ENCODE measurements around the gene SLC39A5.

SLC39A5 gene

DNA sequence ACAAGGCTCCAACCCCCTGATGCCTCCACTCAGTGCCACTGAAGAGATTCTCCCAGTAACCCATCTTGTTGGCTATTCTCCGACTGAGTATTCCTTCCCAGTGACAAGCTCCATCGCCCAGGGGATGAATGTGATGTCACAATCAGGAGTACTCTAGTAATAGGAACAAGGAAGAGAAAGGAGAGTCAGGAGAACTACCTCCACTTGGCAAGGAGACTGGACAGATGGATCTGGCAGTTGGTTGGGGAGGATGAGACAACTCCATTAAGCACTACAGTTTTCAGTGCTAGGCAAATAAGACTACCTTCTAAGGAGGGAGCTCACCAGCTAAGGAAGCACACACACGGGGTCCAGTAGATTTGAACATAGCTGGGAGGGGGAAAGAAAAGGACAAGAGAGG lies 13.4 kb upstream of the SLC39A5 start:
- no peak for DNase-seq (ENCODE audit: low spot score)

DNA sequence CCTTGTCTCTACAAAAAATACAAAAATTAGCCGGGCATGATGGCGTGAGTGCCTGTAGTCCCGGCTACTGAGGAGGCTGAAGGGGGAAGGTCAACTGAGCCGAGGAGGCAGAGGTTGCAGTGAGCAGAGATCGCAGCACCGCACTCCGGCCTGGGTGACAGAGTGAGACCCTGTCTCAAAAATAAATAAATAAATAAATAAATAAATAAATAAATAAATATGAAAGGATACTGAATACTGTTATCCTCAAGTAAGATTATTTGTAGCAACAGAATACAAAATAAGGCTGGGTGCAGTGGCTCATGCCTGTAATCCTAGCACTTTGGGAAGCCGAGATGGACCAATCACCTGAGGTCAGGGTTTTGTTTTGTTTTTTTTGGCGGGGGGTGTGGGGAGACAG lies 10.0 kb upstream of the SLC39A5 start:
- no peak for DNase-seq (ENCODE audit: low spot score)

DNA sequence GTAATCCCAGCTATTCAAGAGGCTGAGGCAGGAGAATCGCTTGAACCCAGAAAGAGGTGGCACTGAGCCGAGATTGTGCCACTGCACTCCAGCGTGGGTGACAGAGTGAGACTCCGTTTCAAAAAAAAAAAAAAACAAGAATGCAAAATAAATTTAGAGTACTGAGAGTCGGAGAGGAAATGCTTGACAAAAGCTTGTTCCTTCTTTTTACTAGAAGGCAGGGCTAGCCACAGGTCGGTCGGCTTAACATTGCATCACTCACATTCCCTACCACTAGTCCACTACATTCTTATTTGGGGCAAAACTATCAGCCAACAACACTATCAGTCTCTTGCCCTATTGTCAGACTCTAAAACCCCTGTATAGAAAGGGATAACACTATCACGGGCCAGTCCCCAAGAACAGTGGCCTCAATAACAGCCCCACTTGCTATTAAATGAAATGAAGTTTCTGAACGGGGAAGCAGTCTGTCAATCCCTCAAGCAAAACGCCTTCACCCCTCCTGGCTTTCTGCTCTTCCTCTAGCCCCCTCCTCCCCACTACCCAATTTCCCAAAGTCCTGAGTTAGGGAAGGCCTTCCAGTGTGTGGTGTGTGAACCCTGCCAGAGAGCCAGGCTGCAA lies 9.1 kb upstream of the SLC39A5 start:
- peak; percentile 42 for DNase-seq (ENCODE audit: low spot score)

DNA sequence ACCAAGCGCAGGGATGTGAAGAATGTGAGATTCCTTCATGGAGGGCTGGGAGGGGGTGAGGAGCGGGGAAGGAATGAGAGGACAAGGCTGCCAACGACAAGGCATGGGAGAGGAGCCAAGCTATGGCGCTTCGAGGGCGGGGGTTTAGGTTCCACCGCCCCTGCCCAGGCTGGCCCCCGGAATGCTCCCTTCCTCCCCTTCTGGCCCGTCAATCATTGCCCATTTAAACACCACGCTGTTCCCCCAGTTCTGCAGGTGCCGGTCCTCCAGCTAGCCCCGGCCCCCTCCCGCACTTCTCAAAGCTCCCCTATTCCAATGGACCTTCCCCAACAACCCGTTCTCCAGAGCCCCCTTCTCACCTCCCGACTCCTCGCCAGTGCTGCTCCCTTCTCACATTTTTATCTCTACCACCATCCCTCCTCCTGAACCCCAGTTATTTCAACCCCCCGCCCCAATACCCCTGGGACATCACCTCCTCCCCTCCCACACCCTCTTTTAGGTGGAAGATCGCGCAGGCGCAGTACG lies 8.6 kb upstream of the SLC39A5 start:
- peak; percentile 36 for DNase-seq (ENCODE audit: low spot score)

DNA sequence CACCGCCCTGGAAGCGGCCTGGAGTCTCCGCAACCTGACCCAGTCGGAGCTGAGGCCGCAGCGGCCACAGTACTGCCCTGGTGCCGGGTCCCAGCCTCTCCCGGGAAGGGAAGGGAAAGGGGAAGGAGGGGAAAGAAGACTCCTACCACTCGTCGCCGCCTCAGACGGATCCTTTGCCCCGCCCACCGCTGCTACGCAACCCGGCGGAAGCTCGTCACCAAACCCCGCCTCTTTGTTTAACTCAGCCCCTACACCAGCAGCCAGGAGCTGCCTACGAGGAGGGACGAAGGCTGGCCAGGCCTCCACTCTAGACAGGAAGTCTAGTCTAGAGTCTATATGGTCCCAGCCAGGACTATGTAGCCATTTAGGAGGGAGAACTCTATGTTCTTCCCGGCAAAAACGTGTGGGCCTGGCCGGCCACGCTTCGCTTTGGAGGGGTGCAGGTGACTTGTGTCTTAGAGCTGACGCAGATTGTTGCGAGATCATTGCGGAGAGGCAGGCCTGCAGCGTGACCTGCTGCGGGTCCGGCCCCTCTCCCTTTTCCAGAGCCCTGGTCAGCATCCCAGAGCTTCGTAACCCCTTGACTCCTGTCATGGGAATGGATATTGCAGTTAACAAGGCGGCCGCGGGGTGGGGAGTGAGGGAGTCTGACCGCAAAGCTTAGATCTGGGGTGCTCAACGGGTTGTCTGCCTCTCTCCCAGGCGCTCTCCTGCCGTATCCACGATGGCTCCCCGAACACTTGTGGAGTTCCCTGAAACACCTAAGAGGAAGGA lies 7.9 kb upstream of the SLC39A5 start, which contains the start of gene RNF41:
Gene RNF41 (minus strand): TSS at position 166 of the 774 bp plus-strand sequence. CDS start 7,875 bp downstream, outside the sequence.
- peak; percentile 98 for DNase-seq (ENCODE audit: low spot score)

DNA sequence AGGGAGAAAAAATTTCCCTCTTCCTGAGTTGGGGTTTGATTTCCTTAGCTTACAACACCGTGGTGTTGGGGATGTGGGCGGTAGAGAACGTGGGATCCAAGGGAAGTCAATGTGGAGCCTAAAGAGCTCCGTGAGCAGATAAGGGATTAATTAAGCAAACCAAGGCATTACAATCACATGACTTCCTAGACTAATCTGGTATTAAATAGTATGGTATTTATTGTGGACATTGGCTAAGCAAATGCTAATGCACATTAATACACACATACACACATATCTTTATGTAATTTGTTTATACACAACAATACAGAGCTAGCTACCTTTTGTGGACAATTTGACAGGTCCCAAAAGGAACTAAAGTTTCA lies 7.3 kb upstream of the SLC39A5 start:
- no peak for DNase-seq (ENCODE audit: low spot score)

DNA sequence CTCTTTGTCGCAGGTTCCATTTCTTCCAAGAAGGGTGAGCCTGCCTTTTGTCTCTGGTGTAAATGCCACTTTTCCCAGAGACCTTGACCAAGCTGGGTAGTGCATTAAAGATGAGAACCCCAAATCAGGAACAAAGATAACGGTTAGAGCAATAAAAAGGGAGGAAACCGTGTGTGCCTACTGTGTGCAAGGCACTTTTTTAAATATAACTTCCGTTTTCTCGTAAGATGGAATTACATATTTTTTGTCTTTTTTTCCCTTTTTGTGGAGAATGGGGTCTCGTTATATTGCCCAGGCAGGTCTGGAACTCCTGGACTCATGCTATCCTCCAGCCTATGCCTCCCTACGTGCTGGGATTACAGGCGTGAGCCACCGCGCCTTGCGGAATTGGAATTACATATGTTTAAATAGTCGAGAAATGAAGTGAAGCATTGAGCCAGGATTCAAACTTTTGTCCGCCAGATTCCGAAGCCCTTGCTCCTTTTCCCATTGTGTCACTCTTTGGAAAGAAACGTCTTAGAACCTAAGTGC lies 6.2 kb upstream of the SLC39A5 start:
- no peak for DNase-seq (ENCODE audit: low spot score)

DNA sequence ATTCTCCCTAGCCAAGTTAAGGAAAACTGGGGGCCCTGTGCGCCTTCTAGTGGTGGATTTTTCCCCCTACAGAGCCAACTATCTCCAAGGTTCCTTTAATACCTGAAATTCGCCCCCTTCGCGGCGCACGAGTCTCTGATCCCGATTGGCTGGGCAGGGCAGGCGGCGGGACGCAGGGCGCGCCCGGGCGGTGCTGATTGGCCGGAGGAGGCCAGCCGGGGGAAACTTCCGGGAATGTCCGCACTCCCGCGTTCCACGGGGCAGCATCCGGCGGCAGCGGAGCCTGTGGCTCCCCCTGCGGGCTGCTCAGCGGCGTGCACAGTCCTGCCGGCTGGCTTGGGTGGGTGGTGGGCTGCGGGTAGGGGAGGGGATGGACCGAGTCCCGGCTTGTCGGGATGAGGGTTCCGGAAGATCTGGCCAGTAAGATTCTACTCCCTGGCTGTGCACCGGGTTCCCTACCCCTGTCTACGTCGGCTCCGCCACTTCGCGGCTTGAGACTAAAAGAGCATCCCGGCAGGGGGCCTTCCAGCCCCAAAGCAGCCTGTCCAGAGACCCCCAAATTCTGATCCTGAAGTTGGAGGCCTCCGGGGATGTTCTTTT lies 5.6 kb upstream of the SLC39A5 start, which contains the start of gene NABP2:
Gene NABP2 (plus strand): TSS at position 241 of the 600 bp plus-strand sequence. CDS start 515 bp downstream, outside the sequence.
- peak; percentile 96 for DNase-seq (ENCODE audit: low spot score)

DNA sequence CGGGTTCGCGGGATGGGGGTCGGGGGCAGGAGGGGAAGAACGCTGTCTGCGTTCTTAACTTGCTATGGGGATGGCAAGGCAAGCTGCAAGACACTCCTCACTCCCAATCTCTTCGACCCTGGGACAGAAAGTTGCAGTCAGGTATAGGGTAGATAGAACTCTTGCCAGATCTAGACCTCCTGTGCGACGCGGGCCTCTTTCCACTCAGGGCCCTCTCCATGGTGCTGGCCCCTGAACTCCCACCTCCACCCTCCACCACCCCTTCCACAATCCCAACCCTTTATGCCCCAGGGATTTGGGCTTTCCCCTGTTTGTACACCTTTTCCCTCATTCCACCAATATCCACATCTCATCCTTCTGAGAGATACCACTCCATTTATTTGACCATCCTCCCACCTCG lies 4.9 kb upstream of the SLC39A5 start:
- no peak for DNase-seq (ENCODE audit: low spot score)

DNA sequence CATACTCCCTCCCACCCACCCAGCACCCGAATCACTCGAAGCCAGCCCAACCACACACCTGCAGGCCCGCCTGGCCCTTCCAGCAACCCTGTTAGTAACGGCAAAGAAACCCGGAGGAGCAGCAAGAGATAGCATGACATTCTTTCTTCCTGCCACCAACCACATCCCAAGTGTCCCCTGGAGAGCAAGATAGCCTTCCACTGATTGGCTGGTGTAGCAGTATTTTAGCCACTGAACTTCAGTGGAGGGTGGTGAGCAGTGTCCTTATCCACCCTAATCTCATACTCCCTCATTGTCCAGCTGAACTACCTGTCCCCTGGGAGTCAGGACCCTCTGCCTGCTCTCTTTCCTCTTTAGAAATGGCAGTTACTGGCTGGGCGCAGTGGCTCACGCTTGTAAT lies 769 bp upstream of the SLC39A5 start:
- DNase-seq (ENCODE audit: low spot score), result no peak

DNA sequence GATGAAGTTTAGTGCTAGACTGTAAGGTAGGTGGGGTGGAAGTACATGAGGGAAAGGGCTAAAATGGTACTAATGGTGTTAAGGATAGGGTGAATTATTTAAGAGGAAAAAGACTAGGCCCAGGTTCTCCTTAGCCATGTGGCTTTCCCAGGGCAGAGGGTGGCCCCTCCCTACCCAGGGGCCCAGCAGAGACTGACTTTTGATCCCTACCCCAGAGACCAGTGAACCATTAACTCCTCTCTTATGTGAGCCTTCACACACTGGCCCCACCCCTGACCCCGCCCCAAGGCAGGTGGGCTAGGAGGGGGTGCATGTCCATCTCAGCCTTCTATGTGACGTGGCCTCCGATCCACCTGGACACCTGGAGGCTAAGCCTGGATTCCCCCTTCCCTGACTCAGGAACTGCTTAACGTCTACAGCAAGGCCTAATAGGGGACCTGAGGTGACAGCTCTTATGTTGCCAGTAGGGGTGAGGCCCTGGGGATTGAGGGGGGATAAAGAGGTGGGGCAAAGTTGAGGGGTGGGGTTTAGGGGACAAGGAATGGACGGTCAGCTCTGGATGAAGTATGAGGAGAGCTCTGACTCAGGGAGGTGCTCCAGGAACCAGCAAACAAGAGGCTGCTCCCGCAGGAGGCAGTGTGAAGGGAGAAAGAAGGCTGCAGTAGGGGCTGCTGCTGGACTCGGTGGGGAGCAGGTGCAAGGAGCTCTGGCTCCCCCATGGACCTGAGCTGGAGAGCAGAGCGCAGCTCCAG lies 757 bp downstream of the SLC39A5 start:
- DNase-seq (ENCODE audit: low spot score), result peak; percentile 72

DNA sequence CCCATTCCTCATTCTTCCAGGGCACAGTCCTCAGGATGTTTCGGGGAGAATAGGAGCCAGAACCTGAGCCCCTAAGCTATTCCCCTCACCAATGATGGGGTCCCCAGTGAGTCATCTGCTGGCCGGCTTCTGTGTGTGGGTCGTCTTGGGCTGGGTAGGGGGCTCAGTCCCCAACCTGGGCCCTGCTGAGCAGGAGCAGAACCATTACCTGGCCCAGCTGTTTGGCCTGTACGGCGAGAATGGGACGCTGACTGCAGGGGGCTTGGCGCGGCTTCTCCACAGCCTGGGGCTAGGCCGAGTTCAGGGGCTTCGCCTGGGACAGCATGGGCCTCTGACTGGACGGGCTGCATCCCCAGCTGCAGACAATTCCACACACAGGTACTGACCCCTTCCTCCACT lies 1.3 kb downstream of the SLC39A5 start:
- DNase-seq (ENCODE audit: low spot score), result no peak

DNA sequence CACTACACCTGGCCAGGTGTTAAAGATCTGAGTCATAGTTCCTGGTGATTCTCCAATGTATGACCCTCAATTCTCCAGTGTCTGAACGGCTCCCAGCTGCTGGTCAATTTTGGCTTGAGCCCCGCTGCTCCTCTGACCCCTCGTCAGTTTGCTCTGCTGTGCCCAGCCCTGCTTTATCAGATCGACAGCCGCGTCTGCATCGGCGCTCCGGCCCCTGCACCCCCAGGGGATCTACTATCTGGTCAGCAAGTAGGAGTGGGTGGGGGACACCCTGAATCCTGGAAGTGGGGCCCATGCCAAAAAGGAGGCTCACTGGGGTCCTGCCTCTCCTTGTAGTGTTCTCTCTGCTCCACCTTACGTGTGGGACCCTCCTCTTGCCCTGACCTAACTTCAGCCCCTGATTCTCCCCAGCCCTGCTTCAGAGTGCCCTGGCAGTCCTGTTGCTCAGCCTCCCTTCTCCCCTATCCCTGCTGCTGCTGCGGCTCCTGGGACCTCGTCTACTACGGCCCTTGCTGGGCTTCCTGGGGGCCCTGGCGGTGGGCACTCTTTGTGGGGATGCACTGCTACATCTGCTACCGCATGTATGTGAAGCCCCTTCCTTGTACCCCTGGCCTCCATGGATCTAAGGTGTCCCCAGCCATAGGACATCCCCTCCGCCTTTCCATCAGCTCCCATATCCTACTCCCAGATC lies 5.0 kb downstream of the SLC39A5 start:
- DNase-seq (ENCODE audit: low spot score), result no peak

DNA sequence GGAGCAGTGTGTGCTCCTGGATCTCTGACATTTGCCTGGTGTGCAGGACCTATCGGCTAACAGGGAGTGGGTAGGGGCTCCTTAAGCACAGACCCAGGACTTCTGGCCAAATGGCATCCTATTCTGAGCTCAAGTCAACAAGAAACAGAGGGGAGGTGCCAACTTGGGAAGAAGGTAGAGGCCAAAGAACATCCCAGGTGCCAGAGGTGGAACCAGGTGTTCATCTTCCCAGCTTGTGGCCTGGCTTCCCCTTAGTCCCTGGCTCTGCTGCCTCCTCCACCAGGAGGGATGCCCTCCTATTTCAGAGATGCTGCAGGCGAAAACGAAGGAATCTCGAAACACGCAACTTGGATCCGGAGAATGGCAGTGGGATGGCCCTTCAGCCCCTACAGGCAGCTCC lies 6.2 kb downstream of the SLC39A5 start:
- DNase-seq (ENCODE audit: low spot score), result no peak

DNA sequence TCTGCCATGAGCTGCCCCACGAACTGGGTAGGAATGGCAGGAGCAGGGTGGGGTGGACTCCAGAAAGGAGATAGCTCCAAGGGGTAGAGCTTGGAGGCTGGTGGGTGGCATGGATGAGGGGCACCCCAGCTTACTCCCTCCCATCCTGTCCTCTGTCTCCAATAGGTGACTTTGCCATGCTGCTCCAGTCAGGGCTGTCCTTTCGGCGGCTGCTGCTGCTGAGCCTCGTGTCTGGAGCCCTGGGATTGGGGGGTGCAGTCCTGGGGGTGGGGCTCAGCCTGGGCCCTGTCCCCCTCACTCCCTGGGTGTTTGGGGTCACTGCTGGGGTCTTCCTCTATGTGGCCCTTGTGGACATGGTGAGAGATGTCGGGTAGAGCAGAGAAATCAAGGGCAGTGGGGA lies 7.1 kb downstream of the SLC39A5 start:
- no peak for DNase-seq (ENCODE audit: low spot score)

DNA sequence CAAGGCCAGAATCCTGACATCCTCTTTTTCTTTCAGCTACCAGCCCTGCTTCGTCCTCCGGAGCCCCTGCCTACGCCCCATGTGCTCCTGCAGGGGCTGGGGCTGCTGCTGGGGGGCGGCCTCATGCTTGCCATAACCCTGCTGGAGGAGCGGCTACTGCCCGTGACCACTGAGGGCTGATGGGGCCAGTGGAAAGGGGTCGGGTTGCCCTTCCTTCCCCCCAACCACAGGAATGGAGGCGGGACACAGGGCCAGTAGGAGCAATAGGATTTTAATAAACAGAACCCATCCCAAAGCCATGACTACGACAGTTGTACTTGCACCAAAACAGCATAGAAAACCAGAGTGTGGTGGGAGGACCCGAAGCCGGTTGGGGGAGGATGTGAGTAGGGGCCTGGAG lies 7.7 kb downstream of the SLC39A5 start:
- DNase-seq (ENCODE audit: low spot score), result no peak

DNA sequence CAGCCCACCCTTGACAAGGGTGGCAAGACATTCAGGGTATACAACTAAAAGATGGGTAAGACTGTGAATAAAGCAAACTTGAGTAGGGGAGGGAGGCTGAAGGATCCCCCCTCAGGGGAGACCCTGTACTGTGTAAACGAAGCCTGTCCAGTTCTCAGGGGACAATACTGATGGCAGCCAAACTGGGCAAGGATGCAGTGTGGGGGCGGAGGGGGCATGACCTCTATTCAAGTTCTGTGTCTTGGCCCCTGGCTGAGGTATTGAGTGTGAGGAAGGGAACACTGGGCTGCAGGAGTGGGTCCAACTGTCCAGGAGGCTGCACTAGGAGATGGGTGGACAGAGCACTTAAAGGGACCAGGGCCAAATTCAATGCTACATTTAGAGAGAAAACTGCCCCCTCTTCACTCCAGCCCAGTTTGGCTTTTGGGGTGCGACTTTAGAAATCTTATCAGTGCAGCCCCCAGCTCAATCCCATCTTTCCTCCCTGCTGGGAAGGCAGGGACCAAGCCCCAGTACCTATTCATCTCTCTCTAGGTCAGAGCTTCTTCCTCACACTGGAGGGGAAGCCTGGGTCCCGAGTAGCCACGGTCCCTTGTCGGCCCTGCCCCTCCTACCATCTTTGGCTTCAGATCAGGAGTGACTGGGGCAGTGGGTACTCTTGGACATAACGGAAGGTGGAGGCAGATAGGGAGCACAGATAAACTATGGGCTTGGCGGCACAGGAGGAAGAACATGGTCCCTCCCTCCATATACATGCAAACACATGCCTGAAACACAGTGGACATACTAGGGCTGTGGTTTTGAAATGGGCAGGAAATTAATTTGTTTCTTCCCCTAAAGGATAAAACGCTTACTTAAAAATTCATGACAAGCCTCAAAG lies 11.8 kb downstream of the SLC39A5 start:
- no peak for DNase-seq (ENCODE audit: low spot score)

DNA sequence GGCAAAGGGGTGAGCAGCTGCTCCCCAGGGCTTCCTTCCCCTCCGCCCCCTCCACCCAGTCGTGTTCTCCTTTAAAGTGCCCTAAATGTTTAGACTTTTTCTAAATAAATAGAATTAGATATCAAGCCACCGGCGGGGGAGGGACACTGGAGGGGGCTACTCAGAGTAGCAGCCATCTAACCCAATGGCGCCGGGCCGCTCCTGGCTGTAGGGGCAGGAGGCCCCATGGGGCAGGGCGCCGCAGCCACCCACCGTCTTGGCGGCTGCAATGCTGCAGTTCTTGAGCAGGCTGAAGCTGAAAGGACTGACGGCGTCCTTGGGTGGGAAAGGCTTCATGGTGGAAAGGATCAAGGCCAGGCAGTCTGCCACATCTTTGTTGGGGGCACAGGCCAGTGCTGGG lies 13.1 kb downstream of the SLC39A5 start:
- no peak for DNase-seq (ENCODE audit: low spot score)

DNA sequence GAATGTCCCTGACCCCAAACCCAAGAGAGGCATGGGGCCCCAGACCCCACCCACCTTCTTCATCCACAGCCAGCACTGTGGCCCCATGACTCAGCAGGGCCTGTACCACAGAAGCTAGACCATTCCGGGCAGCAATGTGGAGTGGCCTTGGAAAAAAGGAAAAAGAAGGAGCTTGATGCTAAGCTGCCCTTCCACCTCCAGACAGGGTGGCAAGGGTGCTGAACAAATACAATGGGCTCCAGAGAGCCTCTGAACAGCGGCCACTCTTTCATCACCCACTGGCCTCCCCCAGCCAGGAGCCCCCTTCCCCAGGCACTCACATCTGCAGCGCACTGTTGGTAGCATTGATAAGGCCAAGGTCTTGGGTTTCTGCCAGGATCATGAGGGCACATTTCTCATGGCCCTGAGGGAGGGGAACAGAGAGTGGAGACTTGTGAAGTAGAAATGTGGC lies 13.9 kb downstream of the SLC39A5 start:
- DNase-seq (ENCODE audit: low spot score), result no peak

DNA sequence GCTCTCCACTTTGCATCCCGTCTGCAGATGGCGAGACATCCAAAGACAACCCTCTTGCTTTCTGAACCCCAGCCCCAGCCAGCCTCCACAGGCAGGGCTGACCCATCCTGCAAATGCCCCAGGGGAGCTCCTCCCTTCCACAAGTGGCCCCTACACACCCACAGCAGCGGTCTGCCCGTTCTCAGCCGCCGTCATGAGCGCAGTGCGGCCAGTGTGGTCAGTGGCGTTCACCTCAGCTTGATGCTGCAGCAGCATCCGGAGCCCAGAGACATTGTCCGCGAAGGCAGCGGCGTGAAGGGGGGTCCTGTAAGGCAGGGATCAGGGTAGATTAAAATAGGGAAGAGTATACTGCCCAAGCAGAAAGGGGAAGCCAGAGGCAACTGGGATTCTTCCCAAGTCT lies 14.6 kb downstream of the SLC39A5 start:
- no peak for DNase-seq (ENCODE audit: low spot score)

All from SW480 (cell line).